ENCODE results near the gene INSC. TPM values are rescaled to one million over a fixed set of nuclear protein-coding genes. Genes with fewer than 3 reads are reported as not detected.
A peak's percentile ranks its signal among the peaks of the same experiment; 100 is the strongest.

The INSC gene
- total and polyA plus RNA-seq, 2 of the 13 experiments (the other 11 are each of a cell fraction or from before 2014, with no cell fraction given), result 0.09 TPM; not detected in 1

DNA sequence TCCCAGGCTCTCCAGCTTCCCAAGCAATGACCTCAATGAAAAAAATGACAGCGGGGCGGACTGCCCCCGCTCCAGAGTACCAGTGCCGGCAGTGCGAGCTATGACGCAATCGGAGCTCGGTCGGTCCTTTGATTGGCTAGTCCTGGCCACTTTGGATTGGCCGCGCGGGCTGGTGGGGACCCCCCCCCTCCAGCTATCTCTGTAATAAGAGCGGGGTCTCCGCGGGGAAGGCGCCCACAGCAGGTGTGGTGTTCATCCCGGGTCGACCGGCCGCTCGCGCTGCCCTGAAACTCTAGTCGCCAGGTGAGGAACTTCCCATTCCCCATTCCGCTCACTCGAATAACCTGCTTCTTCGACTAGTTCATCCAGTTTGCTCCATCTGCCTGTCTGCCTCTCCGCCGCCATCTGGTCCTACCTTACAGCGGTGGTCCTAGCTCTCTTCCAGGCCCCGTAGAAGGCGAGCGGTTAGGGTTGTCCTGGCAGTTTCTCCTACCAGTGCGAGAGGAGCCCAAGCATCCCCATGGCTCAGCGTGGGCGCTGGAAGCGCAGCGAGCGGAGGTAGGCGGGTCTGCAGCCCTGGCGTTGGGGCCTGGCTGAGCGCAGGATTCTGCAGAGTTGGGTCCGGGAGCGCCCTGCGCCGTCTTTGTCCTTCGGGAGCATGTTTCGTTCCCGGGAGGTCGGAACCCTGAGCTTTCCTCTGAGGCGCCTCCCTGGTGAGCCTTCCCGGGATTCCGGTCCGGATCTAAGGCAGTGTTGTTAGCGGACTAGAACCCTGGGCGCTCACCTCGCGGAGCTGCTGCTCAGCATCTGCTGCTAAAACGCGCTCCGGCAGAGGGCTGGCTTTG is 41.1 kb upstream of the INSC start, which contains the start of gene CALCB:
Gene CALCB (plus strand): TSS at position 233 of the 845 bp plus-strand sequence. CDS start 1,126 bp downstream, outside the sequence.
- DNase-seq (ENCODE audit: low spot score) (no peak), ATAC-seq (0 out of 3 replicates have a peak, but pooled peaks have one; percentile 5), FAIRE-seq (no peak)
- Histone ChIP-seq H3K27ac (ENCODE audit: extremely low read length, insufficient read depth, low read length) (no peak within 1 kb of the TSS), H3K36me3 (replicated peaks in 1 of 2; ENCODE audit: control insufficient read depth in 1 of 2, insufficient read depth in 2 of 2, low read length in 2 of 2) (no peaks in the 10 kb centered on the region), H3K4me1 (ENCODE audit: insufficient read depth, low read length) (peaks cover 12% of the 10 kb centered on the region), H3K79me2 (ENCODE audit: insufficient read depth, low read length) (no peaks in the 10 kb centered on the region), H3K9me3 (ENCODE audit: low read length) (no peaks in the 10 kb centered on the region), H2AFZ (ENCODE audit: low read length) (no peak within 1 kb of the TSS), H3K27me3 (ENCODE audit: control insufficient read depth in 1 of 2, insufficient read depth in 2 of 2, low read length in 2 of 2) (peaks cover 5 to 30% of the 10 kb centered on the region in 2 experiments; a peak in 4 of 5 replicates), H3K4me3 (replicated peaks in 1 of 3; ENCODE audit: insufficient read depth in 1 of 3, low read depth in 2 of 3, low read length in 3 of 3) (peak within 1 kb of the TSS in 1 of 3 experiments; percentile 24; a peak in 1 of 6 replicates), H4K20me1 (ENCODE audit: insufficient read depth, low read length) (no peaks in the 10 kb centered on the region), H3K4me2 (ENCODE audit: low read depth, low read length) (peak within 1 kb of the TSS; percentile 62), H3K9ac (ENCODE audit: insufficient read depth, low read depth, low read length) (no peak within 1 kb of the TSS)
- ChIA-PET POLR2A (no interaction called here), CTCF (ENCODE audit: low intra/inter-chr PET ratio, low total read pairs) (interaction anchor here (0.7 kb wide), 1 partner anchor 103 kb away, joined by 3 read pairs; no protein-coding TSS in a partner anchor)
- no TSS peak for BruUV-seq (replicated peaks)
- 29% methylated on average over 13 of the region's 60 CpGs for WGBS (ENCODE audit: low lambda C conversion rate)
- intact Hi-C loops (cut with micrococcal nuclease; ENCODE audit: unreplicated experiment), result no loop called here
- in situ Hi-C loops (cut with HindIII; ENCODE audit: extremely low pct_ligation_motif_present, low pct_unique_long_range_greater_than_20kb), result no loop called here
- TF ChIP-seq CEBPG (CRISPR knock-in tag; IDR thresholded peaks at IDR 0.05), result peak; percentile 40; the same call in 1 of the 2 replicates
- no peak for TF ChIP-seq DPF2 (CRISPR knock-in tag; IDR thresholded peaks at IDR 0.05; ENCODE audit: borderline replicate concordance, low read depth)
- peak; percentile 15; the same call in 1 of the 2 replicates for TF ChIP-seq ATF7 (IDR thresholded peaks at IDR 0.05)
- no peak for TF ChIP-seq ATF7 (CRISPR knock-in tag; IDR thresholded peaks at IDR 0.05)
- peak; percentile 80; the same call in 1 of the 2 replicates for TF ChIP-seq CEBPB (IDR thresholded peaks at IDR 0.05; ENCODE audit: borderline replicate concordance, low read depth, low read length)

Data from HepG2 (cell line).